Measurements from ENCODE around the gene TAAR8. TPM values are rescaled to one million over a fixed set of nuclear protein-coding genes. Genes with fewer than 3 reads are reported as not detected.

The TAAR8 gene
- polyA plus RNA-seq, 1 donor from 2014 or later = not detected

DNA sequence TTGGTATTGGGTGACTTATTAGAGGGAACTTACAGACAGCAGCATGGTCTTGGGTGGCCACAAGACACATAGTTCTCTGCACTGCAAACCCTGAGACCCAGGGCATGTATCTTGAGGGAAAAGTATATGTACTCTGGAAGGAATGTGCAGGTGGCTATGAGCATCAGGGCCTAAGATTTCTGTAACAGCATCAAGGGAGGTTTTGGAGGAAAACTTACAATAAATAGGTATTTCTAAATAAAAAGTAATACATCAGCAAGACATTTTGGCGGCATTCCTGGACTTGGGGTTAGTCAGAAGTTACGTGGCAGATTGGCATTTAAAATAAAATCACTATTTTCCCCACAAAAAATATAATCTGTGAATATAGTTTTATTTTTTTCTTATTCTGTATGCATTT, 31.5 kb upstream of the TAAR8 start:
- no peaks in the 10 kb centered on the region for H3F3A ChIP-seq (ENCODE audit: insufficient read depth, low read length, poor library complexity, severe bottlenecking)
- H3K27ac ChIP-seq (ENCODE audit: low read length) = no peak overlapping the region
- H3K9me3 ChIP-seq (ENCODE audit: low read length) = no peaks in the 10 kb centered on the region
- TF ChIP-seq SMC3 (conservative IDR thresholded peaks at IDR 0.05; ENCODE audit: poor library complexity) (no peak), EP300 (conservative IDR thresholded peaks at IDR 0.05; ENCODE audit: poor library complexity, severe bottlenecking) (no peak), MXI1 (conservative IDR thresholded peaks at IDR 0.05; ENCODE audit: poor library complexity, severe bottlenecking) (no peak), TAF1 (IDR thresholded peaks at IDR 0.05; ENCODE audit: low read depth) (no peak), RAD21 (conservative IDR thresholded peaks at IDR 0.05) (no peak), POLR2AphosphoS5 (IDR thresholded peaks at IDR 0.05) (no peak), EZH2 (IDR thresholded peaks at IDR 0.05; ENCODE audit: borderline replicate concordance, insufficient read depth, low read length, poor library complexity, severe bottlenecking) (no peak)
- TF ChIP-seq, protein P1, sequence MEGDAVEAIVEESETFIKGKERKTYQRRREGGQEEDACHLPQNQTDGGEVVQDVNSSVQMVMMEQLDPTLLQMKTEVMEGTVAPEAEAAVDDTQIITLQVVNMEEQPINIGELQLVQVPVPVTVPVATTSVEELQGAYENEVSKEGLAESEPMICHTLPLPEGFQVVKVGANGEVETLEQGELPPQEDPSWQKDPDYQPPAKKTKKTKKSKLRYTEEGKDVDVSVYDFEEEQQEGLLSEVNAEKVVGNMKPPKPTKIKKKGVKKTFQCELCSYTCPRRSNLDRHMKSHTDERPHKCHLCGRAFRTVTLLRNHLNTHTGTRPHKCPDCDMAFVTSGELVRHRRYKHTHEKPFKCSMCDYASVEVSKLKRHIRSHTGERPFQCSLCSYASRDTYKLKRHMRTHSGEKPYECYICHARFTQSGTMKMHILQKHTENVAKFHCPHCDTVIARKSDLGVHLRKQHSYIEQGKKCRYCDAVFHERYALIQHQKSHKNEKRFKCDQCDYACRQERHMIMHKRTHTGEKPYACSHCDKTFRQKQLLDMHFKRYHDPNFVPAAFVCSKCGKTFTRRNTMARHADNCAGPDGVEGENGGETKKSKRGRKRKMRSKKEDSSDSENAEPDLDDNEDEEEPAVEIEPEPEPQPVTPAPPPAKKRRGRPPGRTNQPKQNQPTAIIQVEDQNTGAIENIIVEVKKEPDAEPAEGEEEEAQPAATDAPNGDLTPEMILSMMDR (IDR thresholded peaks at IDR 0.05; ENCODE audit: poor library complexity, severe bottlenecking) = no peak
- TF ChIP-seq, protein P2, sequence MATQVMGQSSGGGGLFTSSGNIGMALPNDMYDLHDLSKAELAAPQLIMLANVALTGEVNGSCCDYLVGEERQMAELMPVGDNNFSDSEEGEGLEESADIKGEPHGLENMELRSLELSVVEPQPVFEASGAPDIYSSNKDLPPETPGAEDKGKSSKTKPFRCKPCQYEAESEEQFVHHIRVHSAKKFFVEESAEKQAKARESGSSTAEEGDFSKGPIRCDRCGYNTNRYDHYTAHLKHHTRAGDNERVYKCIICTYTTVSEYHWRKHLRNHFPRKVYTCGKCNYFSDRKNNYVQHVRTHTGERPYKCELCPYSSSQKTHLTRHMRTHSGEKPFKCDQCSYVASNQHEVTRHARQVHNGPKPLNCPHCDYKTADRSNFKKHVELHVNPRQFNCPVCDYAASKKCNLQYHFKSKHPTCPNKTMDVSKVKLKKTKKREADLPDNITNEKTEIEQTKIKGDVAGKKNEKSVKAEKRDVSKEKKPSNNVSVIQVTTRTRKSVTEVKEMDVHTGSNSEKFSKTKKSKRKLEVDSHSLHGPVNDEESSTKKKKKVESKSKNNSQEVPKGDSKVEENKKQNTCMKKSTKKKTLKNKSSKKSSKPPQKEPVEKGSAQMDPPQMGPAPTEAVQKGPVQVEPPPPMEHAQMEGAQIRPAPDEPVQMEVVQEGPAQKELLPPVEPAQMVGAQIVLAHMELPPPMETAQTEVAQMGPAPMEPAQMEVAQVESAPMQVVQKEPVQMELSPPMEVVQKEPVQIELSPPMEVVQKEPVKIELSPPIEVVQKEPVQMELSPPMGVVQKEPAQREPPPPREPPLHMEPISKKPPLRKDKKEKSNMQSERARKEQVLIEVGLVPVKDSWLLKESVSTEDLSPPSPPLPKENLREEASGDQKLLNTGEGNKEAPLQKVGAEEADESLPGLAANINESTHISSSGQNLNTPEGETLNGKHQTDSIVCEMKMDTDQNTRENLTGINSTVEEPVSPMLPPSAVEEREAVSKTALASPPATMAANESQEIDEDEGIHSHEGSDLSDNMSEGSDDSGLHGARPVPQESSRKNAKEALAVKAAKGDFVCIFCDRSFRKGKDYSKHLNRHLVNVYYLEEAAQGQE (IDR thresholded peaks at IDR 0.05; ENCODE audit: borderline replicate concordance) = no peak
- H3K4me3 ChIP-seq (ENCODE audit: low read length) = no peak overlapping the region
- no peak overlapping the region for H3K4me2 ChIP-seq (ENCODE audit: low read length)
- no peak overlapping the region for H3K9ac ChIP-seq (ENCODE audit: low read length)
- H2AFZ ChIP-seq (ENCODE audit: low read depth, low read length) = no peak overlapping the region
- no peaks in the 10 kb centered on the region for H3K79me2 ChIP-seq (replicated peaks; ENCODE audit: insufficient read depth, low read length)
- H3K36me3 ChIP-seq (ENCODE audit: insufficient read depth, low read length) = no peaks in the 10 kb centered on the region
- no peaks in the 10 kb centered on the region for H4K20me1 ChIP-seq (ENCODE audit: insufficient read depth)
- no peaks in the 10 kb centered on the region for H3K27me3 ChIP-seq (ENCODE audit: insufficient read depth, low read depth, low read length)
- no peaks in the 10 kb centered on the region for H3K9me2 ChIP-seq (ENCODE audit: insufficient read depth, low read length)

DNA sequence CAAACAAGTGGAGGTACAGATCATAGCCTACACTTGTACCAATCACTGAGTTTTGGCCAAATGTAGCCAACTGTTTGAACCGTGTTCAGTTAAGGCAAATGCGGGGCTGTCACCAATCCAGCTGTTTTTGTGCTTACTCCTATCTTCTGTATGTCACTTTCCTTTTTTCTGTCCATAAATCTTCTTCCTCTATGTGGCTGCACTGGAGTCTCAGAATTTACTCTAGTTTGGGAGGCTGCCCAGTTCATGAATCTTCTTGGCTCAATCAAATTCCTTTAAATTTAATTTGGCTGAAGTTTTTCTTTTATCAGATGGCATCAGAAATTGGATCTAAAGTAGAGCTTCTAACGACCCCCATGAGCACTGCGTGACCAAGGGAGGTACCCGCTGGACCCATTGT, 27.8 kb upstream of the TAAR8 start:
- Histone ChIP-seq H3K27ac (ENCODE audit: low read length) (no peak overlapping the region), H4K20me1 (ENCODE audit: insufficient read depth) (no peaks in the 10 kb centered on the region), H3K36me3 (ENCODE audit: insufficient read depth, low read length) (no peaks in the 10 kb centered on the region), H2AFZ (ENCODE audit: low read depth, low read length) (no peak overlapping the region), H3F3A (ENCODE audit: insufficient read depth, low read length, poor library complexity, severe bottlenecking) (no peaks in the 10 kb centered on the region), H3K9ac (ENCODE audit: low read length) (no peak overlapping the region), H3K79me2 (replicated peaks; ENCODE audit: insufficient read depth, low read length) (no peaks in the 10 kb centered on the region), H3K4me2 (ENCODE audit: low read length) (no peak overlapping the region), H3K9me3 (ENCODE audit: low read length) (no peaks in the 10 kb centered on the region), H3K27me3 (ENCODE audit: insufficient read depth, low read depth, low read length) (no peaks in the 10 kb centered on the region), H3K9me2 (ENCODE audit: insufficient read depth, low read length) (no peaks in the 10 kb centered on the region), H3K4me3 (ENCODE audit: low read length) (no peak overlapping the region)
- TF ChIP-seq TAF1 (IDR thresholded peaks at IDR 0.05; ENCODE audit: low read depth) (no peak), POLR2AphosphoS5 (IDR thresholded peaks at IDR 0.05) (no peak), EP300 (conservative IDR thresholded peaks at IDR 0.05; ENCODE audit: poor library complexity, severe bottlenecking) (no peak), MXI1 (conservative IDR thresholded peaks at IDR 0.05; ENCODE audit: poor library complexity, severe bottlenecking) (no peak), EZH2 (IDR thresholded peaks at IDR 0.05; ENCODE audit: borderline replicate concordance, insufficient read depth, low read length, poor library complexity, severe bottlenecking) (no peak), RAD21 (conservative IDR thresholded peaks at IDR 0.05) (no peak), SMC3 (conservative IDR thresholded peaks at IDR 0.05; ENCODE audit: poor library complexity) (no peak)
- TF ChIP-seq, protein P1 (IDR thresholded peaks at IDR 0.05; ENCODE audit: poor library complexity, severe bottlenecking) = no peak
- TF ChIP-seq, protein P2 (IDR thresholded peaks at IDR 0.05; ENCODE audit: borderline replicate concordance) = no peak
